K562 (cell line): ENCODE data around the gene RCC1. TPM values are rescaled to one million over a fixed set of nuclear protein-coding genes. Genes with fewer than 3 reads are reported as not detected.

Experiments used
- CTBP1 ChIP-seq: fragments of 450-650 bp; IDR thresholded peaks from 2 replicates; pipeline ENCODE4 v1.6.1; 2016; ENCODE audit warnings: borderline replicate concordance
- FOS ChIP-seq: IDR thresholded peaks from 3 replicates; pipeline ENCODE4 v1.6.1; 2011; ENCODE audit not compliant: insufficient read length; ENCODE audit errors: extremely low read depth
- FOXK2 ChIP-seq, 2 experiments: fragments of 450-650 bp; IDR thresholded peaks in 1 of 2; conservative IDR thresholded peaks in 1 of 2; 2 replicates each; pipeline ENCODE4 v1.6.1; 2016; ENCODE audit warnings: low read depth in 2 of 2, mild to moderate bottlenecking in 1 of 2
- GABPA ChIP-seq: fragments of 200-800 bp; sonication (Bioruptor generic); conservative IDR thresholded peaks from 2 replicates; pipeline ENCODE4 v1.6.1; 2016; ENCODE audit warnings: low read depth, missing genetic modification characterization, missing compliant biosample characterization
- GTF2A2 ChIP-seq: IDR thresholded peaks from 2 replicates; pipeline ENCODE4 v1.6.1; 2016; ENCODE audit warnings: mild to moderate bottlenecking, missing genetic modification characterization, missing compliant biosample characterization
- RBM15 ChIP-seq: fragments of 200-400 bp; formaldehyde crosslinking; IDR thresholded peaks from 2 replicates; pipeline ENCODE4 v1.6.1; 2018; ENCODE audit warnings: mild to moderate bottlenecking, low read length, moderate library complexity; ENCODE audit not compliant: insufficient read depth
- SMARCA4 ChIP-seq: fragments of 450-650 bp; IDR thresholded peaks from 2 replicates; pipeline ENCODE4 v1.6.1; 2016
- TOE1 ChIP-seq, 2 experiments: fragments of 450-650 bp in 1 of 2; sonication (generic) in 1 of 2; formaldehyde crosslinking in 1 of 2; IDR thresholded peaks; 2 replicates each; pipeline versions ENCODE4 v1.7.1 to v1.8.0; 2016 to 2022; ENCODE audit warnings: borderline replicate concordance in 2 of 2, mild to moderate bottlenecking in 2 of 2, antibody characterized with exemption in 1 of 2, inconsistent platforms in 1 of 2, low read depth in 1 of 2, missing genetic modification reagents in 1 of 2, moderate library complexity in 1 of 2
- ZNF282 ChIP-seq: sonication (generic); formaldehyde crosslinking; IDR thresholded peaks from 2 replicates; pipeline ENCODE4 v1.8.1; 2023; ENCODE audit warnings: missing genetic modification reagents
- ZNF785 ChIP-seq: fragments of 250-450 bp; sonication (Bioruptor Pico); IDR thresholded peaks from 2 replicates; pipeline ENCODE4 v1.4.0; 2020; ENCODE audit warnings: mild to moderate bottlenecking
- polyA plus RNA-seq, 8 experiments: library from polyadenylated mRNA; depleted of rRNA in 4 of 8; stranded (reverse) in 5 of 8; unstranded in 3 of 8; fragments of >200 nt; fragmentation: Nextera tagmentation in 2 of 8; fragmentation: Illumina TruSeq in 1 of 8; extraction: Ambion mirVana in 2 of 8; extraction: Trizol in 1 of 8; gene quantifications; 2 replicates each; pipeline versions ENCODE4 v1.2.1 to v1.2.3, GENCODE V29; 2011 to 2014; ENCODE audit warnings: inconsistent platforms in 1 of 8, missing spikeins in 1 of 8
- total RNA-seq, 7 experiments: library from RNA; depleted of rRNA in 6 of 7; stranded (reverse); fragments of >200 nt in 6 of 7; fragmentation: Illumina TruSeq in 2 of 7; extraction: Trizol in 2 of 7; gene quantifications; 2 replicates each; pipeline versions ENCODE4 v1.2.1 to v1.2.3, GENCODE V29; 2011 to 2021; ENCODE audit warnings: low replicate concordance in 1 of 7
- TF ChIP-seq, protein P1 (sequence below), 2 experiments: fragments of 450-650 bp in 1 of 2; sonication (generic) in 1 of 2; formaldehyde crosslinking in 1 of 2; IDR thresholded peaks; 2 replicates each; pipeline versions ENCODE4 v1.7.1 to v1.9.0; 2016 to 2022; ENCODE audit warnings: inconsistent platforms in 1 of 2, mild to moderate bottlenecking in 1 of 2, missing genetic modification reagents in 1 of 2
- TF ChIP-seq, protein P2 (sequence below): sonication (generic); formaldehyde crosslinking; IDR thresholded peaks from 2 replicates; pipeline ENCODE4 v1.8.0; 2023; ENCODE audit warnings: mild to moderate bottlenecking, missing genetic modification reagents

Gene RCC1
- total and polyA plus RNA-seq, 9 of the 15 experiments (the other 6 are each of a cell fraction or from before 2014, with no cell fraction given) = 16.4 to 202 (median 107) TPM

DNA sequence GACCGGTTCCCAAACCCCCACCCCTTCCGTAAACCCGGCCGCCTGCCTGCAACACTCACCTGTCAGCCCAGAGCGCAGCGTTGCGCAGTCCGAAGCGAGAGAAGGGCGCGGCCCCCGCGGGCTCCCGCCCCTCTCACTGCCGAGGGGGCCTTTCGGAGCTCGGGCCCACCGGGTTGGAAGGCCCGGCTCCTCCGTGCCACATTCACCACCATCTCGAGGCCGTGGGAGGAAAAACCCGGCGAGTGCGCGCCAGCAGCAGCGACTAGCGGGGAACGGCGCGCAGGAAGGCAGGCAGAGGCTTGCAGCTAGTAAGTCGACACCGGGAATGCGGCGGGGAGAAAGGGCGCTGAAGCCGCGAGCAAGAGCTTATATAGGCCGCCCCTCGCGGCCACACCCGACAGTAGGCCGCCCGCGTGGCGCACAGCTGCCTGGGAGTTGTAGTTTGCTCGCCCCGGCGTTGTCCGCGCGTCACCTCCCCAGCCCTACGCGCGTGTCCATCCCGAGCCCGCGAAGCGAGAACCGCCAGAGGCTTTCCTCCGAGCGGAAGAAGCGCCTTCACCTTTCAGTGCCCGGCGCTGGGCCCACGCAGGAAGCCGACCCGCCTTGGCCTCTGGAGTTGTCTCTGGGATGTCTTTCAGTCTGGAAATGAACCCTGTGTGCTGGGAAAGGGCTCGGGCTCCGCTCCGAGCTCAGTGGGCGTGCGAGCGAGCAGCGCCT lies 75.8 kb downstream of the RCC1 start (continued):
- TF ChIP-seq, protein P1, sequence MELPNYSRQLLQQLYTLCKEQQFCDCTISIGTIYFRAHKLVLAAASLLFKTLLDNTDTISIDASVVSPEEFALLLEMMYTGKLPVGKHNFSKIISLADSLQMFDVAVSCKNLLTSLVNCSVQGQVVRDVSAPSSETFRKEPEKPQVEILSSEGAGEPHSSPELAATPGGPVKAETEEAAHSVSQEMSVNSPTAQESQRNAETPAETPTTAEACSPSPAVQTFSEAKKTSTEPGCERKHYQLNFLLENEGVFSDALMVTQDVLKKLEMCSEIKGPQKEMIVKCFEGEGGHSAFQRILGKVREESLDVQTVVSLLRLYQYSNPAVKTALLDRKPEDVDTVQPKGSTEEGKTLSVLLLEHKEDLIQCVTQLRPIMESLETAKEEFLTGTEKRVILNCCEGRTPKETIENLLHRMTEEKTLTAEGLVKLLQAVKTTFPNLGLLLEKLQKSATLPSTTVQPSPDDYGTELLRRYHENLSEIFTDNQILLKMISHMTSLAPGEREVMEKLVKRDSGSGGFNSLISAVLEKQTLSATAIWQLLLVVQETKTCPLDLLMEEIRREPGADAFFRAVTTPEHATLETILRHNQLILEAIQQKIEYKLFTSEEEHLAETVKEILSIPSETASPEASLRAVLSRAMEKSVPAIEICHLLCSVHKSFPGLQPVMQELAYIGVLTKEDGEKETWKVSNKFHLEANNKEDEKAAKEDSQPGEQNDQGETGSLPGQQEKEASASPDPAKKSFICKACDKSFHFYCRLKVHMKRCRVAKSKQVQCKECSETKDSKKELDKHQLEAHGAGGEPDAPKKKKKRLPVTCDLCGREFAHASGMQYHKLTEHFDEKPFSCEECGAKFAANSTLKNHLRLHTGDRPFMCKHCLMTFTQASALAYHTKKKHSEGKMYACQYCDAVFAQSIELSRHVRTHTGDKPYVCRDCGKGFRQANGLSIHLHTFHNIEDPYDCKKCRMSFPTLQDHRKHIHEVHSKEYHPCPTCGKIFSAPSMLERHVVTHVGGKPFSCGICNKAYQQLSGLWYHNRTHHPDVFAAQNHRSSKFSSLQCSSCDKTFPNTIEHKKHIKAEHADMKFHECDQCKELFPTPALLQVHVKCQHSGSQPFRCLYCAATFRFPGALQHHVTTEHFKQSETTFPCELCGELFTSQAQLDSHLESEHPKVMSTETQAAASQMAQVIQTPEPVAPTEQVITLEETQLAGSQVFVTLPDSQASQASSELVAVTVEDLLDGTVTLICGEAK (IDR thresholded peaks at IDR 0.05) = peak; percentile 63; the same call in 1 of the 2 replicates
- TF ChIP-seq, protein P1 (CRISPR knock-in tag; IDR thresholded peaks at IDR 0.05) = no peak; the same call in 1 of the 2 replicates
- peak; percentile 81; the same call in 1 of the 2 replicates for TF ChIP-seq TOE1 (IDR thresholded peaks at IDR 0.05; ENCODE audit: borderline replicate concordance)
- peak; percentile 95 for TF ChIP-seq TOE1 (CRISPR knock-in tag; IDR thresholded peaks at IDR 0.05; ENCODE audit: borderline replicate concordance, low read depth)
- no peak for TF ChIP-seq ZNF785
- peak; percentile 58; the same call in 1 of the 2 replicates for TF ChIP-seq ZNF282 (CRISPR knock-in tag)
- TF ChIP-seq, protein P2, sequence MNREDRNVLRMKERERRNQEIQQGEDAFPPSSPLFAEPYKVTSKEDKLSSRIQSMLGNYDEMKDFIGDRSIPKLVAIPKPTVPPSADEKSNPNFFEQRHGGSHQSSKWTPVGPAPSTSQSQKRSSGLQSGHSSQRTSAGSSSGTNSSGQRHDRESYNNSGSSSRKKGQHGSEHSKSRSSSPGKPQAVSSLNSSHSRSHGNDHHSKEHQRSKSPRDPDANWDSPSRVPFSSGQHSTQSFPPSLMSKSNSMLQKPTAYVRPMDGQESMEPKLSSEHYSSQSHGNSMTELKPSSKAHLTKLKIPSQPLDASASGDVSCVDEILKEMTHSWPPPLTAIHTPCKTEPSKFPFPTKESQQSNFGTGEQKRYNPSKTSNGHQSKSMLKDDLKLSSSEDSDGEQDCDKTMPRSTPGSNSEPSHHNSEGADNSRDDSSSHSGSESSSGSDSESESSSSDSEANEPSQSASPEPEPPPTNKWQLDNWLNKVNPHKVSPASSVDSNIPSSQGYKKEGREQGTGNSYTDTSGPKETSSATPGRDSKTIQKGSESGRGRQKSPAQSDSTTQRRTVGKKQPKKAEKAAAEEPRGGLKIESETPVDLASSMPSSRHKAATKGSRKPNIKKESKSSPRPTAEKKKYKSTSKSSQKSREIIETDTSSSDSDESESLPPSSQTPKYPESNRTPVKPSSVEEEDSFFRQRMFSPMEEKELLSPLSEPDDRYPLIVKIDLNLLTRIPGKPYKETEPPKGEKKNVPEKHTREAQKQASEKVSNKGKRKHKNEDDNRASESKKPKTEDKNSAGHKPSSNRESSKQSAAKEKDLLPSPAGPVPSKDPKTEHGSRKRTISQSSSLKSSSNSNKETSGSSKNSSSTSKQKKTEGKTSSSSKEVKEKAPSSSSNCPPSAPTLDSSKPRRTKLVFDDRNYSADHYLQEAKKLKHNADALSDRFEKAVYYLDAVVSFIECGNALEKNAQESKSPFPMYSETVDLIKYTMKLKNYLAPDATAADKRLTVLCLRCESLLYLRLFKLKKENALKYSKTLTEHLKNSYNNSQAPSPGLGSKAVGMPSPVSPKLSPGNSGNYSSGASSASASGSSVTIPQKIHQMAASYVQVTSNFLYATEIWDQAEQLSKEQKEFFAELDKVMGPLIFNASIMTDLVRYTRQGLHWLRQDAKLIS = peak; percentile 100
- peak; percentile 98 for TF ChIP-seq GTF2A2 (tag)
- peak in 1 of 2 experiments; percentile 50 for TF ChIP-seq FOXK2 (conservative IDR thresholded peaks at IDR 0.05 in 1 of 2, IDR thresholded peaks at IDR 0.05 in 1 of 2; ENCODE audit: low read depth in 2 of 2)
- TF ChIP-seq CTBP1 = peak; percentile 87
- no peak for TF ChIP-seq FOS
- peak; percentile 59; the same call in 1 of the 2 replicates for TF ChIP-seq GABPA (tag)
- TF ChIP-seq RBM15 = peak; percentile 74; the same call in 1 of the 2 replicates
- TF ChIP-seq SMARCA4 = peak; percentile 57; the same call in 1 of the 2 replicates
